GM21723 (cell line): ENCODE results near the gene ARTN.

ENCODE experiments used
- ATAC-seq: cut with Tn5 transposase; IDR thresholded peaks from one replicate; pipeline ENCODE4 v1.9.1; 2021; ENCODE audit warnings: mild to moderate bottlenecking, moderate library complexity; ENCODE audit not compliant: unreplicated experiment

ARTN gene

GRCh38 chr1:43921022-43921421, 12.6 kb upstream of the ARTN start:
- no peak for ATAC-seq

DNA sequence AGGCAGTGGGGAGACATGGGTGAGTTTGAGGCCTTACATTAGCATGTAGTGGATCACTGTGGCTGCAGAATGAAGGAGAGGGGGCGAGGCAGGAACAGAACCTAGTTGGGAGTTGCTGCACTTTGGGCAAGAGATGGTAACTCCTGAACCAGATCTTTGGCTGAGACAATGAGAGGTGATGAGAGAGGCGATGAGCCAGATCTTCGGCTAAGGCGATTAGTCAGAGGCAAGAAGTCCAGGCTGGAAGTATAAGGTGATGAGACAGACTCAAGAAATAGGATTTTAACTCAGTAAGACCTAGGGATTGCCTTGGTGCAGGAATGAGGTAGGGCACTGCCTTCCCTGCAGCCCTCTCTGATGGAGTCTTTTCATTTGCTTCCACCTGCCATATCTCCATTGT, 9.1 kb upstream of the ARTN start:
- no peak for ATAC-seq

GRCh38 chr1:43925846-43926245, 7.8 kb upstream of the ARTN start:
- ATAC-seq: no peak

- no peak for ATAC-seq
Observed at GRCh38 chr1:43930168-43930948, 3.2 kb upstream of the ARTN start.

DNA sequence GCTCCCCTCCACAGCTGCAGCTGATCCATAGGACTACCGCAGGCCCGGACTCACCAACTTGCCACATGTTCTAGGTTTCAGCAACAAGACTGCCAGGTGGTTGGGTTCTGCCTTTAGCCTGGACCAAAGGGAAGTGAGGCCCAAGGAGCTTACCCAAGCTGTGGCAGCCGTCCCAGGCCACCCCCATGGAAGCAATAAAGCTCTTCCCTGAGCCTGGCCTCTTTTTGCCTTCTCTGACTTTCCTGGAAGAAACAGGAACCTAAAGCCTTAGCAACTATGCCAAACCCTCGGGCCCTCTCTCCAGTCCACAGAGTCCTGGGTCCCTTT, 2.7 kb upstream of the ARTN start:
- no peak for ATAC-seq

DNA sequence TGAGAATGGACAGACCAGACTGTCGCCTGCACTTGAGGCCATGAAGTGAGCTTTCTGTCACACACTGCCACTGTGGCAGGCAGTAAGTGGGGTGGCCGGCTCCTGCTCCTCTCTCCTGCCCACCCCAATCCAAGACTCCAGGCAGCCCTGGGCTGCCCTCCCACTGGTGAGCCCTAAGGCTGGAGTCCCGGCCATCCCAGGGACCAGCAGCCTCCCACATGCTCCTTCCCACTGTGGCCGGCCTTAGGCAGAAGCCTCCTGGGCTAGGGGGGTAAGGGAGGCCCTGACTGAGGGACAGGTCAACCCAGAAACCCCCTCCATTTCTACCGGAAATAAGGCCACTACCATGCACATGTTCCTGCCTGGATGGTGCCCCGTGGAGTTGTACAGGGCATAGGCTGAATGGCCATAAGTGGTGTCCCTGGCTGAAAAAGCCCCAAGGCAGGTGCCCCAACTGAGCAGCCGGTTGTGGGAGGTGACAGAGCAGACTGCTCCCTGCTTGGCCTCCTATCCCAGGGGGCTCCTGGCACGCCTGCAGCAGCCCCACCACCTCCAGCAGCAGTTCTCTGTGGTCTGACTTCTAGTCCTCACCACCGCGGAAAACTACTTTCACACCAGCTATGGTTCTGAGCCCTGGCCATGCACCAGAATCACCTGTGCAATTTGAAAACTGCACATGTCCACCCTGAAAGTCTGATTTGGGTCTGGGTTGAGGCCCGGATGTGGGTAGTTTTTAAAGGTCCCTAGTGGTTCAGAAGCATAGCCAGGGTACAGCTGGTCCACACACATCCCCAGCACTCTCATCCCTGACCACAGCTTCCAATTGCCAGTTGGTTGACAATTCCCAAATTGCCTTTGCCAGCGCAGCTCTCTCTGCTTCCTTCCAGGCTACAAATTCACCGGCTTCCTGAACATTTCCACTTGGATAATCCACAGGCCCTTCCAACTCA, 1.6 kb upstream of the ARTN start:
- ATAC-seq: no peak

GRCh38 chr1:43932786-43933385, 715 bp upstream of the ARTN start:
- ATAC-seq: no peak

DNA sequence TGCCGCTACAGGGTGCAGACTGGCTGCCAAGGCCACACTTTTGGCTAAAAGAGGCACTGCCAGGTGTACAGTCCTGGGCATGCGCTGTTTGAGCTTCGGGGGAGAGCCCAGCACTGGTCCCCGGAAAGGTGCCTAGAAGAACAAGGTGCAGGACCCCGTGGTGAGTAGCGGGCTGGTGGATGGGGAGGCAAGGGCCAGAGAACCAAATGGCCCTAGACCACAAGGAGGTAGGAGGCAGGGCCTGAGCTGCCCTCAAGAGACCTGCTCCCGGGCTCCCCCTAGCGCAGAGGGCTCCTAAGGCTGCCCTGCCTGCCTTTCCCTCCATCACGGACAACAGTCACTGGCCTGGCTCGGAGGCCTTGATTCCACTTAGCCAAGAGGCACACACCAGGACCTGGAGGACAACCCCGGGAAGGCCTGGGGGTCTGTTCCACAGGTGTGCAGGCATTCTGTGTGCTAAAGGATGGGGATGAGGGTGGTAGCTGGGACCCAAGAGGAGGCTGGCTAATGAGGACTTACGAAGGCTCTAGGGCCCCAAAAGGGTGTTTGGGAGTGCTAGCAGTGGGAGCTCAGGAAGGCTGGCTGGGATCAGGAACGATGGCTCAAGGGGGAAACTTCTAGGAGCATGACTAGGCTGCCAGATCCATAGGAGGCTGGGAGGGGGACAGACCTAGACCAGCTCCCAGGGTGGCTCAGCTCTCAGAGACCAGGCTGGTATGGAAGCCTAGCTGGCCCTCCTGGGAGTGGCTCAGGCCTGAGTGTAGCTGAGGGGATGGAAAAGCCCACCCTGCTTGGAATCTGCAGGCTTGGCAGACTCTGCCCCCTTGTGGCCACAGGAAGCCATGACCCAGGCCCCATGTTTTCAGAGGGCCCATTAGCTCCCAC, 742 bp downstream of the ARTN start:
- ATAC-seq: no peak

DNA sequence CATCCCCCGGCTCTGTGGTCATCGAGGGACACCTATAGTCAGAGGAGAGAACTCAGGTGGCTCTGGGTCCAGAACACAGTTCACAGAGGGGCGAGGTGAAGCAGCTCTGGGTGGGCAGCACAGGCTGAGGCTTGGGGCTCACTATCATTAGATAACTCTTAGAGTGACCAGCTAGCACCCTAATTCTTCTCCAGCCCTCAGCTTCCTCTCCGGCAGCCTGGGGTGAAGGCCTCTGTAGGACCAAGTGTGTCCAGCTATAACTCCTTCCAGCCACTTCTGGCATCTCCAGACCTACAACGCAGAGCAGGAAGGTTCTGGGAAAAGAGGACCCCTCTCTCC, 1.4 kb downstream of the ARTN start:
- no peak for ATAC-seq

DNA sequence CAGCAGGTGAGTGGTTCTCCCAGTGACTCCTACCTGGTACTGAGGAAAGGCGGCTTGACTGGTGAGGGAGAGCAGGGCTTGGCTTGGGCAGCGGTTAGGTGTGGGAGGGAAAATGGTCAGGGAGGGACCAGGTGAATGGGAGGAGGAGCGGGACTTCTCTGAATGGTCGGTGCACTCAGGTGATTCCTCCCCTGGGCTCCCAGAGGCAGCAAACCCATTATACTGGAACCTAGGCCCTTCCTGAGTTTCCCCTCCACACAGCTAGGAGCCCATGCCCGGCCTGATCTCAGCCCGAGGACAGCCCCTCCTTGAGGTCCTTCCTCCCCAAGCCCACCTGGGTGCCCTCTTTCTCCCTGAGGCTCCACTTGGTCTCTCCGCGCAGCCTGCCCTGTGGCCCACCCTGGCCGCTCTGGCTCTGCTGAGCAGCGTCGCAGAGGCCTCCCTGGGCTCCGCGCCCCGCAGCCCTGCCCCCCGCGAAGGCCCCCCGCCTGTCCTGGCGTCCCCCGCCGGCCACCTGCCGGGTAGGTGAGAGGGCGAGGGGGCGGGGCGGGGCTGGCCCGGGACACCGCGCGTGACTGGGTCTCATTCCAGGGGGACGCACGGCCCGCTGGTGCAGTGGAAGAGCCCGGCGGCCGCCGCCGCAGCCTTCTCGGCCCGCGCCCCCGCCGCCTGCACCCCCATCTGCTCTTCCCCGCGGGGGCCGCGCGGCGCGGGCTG, 2.3 kb downstream of the ARTN start:
- ATAC-seq: no peak

DNA sequence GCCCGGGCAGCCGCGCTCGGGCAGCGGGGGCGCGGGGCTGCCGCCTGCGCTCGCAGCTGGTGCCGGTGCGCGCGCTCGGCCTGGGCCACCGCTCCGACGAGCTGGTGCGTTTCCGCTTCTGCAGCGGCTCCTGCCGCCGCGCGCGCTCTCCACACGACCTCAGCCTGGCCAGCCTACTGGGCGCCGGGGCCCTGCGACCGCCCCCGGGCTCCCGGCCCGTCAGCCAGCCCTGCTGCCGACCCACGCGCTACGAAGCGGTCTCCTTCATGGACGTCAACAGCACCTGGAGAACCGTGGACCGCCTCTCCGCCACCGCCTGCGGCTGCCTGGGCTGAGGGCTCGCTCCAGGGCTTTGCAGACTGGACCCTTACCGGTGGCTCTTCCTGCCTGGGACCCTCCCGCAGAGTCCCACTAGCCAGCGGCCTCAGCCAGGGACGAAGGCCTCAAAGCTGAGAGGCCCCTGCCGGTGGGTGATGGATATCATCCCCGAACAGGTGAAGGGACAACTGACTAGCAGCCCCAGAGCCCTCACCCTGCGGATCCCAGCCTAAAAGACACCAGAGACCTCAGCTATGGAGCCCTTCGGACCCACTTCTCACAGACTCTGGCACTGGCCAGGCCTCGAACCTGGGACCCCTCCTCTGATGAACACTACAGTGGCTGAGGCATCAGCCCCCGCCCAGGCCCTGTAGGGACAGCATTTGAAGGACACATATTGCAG, 3.0 kb downstream of the ARTN start:
- no peak for ATAC-seq

GRCh38 chr1:43937179-43937865, 3.7 kb downstream of the ARTN start:
- no peak for ATAC-seq

DNA sequence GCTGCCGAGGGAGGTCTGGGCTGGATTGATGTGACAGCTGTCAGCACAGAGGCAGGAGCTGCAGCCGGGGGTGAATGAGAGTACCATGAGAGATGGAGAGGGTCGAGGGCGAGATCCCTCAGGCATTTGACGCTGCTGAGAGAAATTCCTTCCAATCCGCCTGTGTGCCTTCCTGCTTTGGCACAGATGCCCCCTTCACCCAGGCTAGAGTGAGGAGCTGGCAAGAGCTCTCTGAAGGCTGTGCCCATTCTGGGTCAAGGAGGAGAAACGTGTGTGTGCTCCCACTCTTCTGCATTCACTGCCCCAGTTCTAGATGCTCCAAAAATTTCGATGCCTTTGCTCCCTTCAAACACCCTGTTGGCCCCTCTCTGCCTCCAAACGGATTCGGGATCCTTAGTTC, 4.8 kb downstream of the ARTN start:
- ATAC-seq: no peak

DNA sequence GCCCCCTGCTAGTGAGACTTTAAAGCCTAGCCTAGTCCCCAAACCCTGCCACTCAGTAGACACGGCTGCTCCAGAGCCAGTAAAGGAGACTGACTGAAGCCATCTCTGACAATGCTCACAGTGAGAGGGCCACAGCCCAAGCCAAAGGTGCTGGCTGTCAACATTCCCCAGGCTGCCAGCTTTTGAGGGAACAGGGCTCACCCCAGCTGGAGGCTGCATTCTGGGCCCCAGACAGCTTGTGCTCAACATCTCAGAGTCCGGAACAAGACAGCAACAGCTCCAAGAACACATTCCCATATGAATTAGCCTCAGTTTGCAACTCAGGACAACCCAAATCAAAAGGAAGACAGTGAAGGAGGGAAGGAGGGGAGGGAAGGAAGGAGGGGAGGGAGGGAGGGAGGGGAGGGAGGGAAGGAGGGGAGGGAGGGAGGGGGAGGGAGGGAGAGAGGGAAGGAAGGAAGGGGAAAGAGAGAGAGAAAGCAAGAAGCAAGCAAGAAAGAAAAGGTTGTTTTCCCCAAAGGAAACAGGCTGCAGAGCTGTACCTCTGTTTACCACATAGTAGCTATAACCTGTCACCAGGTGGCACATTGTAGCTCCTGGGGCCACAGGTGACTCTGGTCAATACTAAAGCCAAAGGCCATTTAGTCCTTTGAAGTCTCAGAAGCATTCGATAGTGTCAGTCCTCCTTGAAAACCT, 5.4 kb downstream of the ARTN start:
- ATAC-seq: no peak

DNA sequence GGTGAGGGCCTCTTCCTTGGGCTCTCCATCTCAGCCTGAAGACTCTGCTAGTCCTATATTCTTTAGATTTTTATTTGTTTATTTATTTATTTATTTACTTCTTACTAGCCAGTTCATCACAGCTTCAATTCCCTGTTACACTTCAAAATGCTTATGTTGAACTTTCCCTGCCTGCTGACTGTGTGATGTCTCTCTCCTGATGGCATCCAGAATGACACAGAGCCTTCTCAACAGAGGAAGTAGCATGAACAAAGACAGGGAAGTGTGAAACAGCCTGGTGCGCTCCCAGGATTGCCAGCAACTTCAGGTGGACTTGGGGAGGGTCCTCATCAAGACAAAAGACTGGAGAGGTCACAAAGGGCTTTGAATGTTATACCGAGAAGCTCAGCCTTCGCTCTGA, 8.8 kb downstream of the ARTN start:
- no peak for ATAC-seq

DNA sequence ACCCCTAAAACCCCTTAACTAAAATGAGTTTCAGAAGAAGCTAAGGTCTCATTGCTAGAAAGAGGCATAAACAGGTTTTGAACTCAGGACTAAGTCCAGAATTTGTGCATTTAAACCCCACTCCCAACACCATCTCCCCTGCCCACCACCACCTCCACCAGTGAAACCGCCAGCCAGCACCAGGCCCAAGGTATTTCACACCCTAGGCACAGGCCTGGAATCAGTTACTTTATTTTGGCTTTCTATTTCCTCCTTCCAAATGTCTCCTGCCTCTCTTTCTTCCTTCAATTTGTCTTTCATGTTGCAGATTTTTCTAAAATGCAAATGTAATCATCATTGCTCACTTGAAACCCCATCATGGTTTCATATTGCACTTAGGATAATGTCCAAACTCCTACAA, 11.3 kb downstream of the ARTN start:
- no peak for ATAC-seq

- no peak for ATAC-seq
Observed at GRCh38 chr1:43945674-43946235, 12.2 kb downstream of the ARTN start.
